ENCODE data around the gene LTBP1. TPM values are rescaled to one million over a fixed set of nuclear protein-coding genes. Genes with fewer than 3 reads are reported as not detected.

LTBP1 gene
- total RNA-seq, 1 donor from 2014 or later = 43.9 TPM

DNA sequence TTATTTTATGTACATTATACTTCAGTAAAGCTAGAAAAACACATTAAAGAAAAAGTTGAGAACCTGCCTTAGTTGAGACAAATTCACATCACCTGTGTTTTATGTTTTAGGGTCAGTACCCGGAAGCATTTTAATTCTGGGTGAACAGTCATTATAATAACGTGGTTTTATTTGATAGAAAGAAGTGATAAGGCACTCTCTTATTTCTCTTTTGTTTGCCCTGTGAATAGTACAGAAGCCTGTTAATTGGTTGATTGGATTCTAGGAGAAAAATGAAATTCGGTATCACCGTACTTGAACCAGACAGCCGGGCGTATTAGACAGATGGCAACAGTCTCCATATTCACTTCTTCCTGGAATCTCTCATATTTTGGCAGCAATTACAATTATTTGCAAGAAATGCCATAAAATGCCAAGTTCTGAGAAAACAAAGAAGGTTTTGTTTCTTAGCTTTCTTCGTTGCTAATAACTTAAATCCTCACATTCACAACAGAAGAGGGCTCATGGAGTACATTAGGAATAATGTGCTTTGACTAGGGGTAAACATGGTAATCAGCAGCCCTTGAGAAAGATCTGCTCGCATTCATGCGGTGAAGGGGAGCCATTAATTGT is 361.0 kb downstream of the LTBP1 start:
- no peak for DNase-seq (ENCODE audit: low read depth)
- TF ChIP-seq, protein P1, sequence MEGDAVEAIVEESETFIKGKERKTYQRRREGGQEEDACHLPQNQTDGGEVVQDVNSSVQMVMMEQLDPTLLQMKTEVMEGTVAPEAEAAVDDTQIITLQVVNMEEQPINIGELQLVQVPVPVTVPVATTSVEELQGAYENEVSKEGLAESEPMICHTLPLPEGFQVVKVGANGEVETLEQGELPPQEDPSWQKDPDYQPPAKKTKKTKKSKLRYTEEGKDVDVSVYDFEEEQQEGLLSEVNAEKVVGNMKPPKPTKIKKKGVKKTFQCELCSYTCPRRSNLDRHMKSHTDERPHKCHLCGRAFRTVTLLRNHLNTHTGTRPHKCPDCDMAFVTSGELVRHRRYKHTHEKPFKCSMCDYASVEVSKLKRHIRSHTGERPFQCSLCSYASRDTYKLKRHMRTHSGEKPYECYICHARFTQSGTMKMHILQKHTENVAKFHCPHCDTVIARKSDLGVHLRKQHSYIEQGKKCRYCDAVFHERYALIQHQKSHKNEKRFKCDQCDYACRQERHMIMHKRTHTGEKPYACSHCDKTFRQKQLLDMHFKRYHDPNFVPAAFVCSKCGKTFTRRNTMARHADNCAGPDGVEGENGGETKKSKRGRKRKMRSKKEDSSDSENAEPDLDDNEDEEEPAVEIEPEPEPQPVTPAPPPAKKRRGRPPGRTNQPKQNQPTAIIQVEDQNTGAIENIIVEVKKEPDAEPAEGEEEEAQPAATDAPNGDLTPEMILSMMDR (conservative IDR thresholded peaks at IDR 0.05; ENCODE audit: low read depth, low read length) = no peak
- H3K4me3 ChIP-seq (ENCODE audit: low read depth, low read length) = no peak overlapping the region

DNA sequence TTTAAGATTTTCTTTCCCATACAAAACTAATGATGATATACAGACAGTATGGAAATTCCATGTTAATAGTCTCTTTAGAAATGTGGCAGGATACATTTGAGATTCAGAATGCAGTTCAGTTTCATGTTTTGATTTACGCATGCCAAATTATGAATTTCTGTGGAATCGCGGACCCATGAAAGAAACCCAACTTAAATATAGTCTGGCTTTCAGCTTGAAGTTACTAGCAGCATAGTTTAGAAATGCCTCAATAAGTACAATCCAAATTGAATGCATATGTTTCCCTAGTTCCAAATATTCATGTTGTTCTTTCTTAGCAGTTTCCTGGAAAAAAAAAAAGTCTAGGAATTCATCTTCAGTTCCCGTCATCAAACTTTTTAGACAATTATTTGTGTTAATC is 365.6 kb downstream of the LTBP1 start:
- DNase-seq (ENCODE audit: low read depth) = no peak
- H3K4me3 ChIP-seq (ENCODE audit: low read depth, low read length) = no peak overlapping the region
- TF ChIP-seq, protein P1 (conservative IDR thresholded peaks at IDR 0.05; ENCODE audit: low read depth, low read length) = no peak

DNA sequence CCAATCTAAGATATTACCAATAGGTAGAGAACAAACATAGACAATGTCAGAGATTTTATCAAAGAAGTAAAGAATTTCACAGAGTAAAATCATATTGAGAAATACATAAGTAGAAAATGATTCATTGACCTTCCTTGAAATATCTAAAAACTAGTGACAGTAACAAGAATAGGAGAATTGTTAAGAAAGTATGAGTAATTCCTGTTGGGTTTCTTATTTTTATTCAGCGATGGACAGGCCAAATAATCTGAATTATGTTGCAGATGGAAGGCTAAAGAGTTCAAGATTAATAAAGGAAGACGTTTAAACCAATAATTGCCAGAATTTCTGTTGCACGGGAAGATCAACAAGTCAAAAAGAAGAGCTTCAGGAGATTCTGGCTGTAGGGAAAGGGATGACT is 366.3 kb downstream of the LTBP1 start:
- no peak for DNase-seq (ENCODE audit: low read depth)
- no peak overlapping the region for H3K4me3 ChIP-seq (ENCODE audit: low read depth, low read length)
- TF ChIP-seq, protein P1 (conservative IDR thresholded peaks at IDR 0.05; ENCODE audit: low read depth, low read length) = no peak

DNA sequence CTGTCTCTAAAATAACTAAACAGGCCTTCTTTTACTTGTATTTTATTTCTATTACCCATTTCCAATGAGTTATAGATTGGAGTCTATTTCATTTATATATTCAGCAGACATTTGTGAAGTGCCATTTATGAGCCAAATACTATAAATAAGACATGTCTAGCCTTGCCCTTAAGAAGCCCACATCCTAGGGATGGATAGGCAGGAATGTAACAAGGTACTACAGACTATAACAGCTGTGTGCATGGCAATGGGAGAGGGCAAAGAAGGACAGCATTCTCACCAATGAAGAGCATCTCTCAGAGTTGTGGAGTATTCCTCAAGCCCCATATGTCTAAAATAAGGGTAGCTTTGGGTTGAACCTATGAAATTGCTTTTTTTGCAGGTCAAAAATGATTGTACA is 367.8 kb downstream of the LTBP1 start:
- TF ChIP-seq, protein P1 (conservative IDR thresholded peaks at IDR 0.05; ENCODE audit: low read depth, low read length) = no peak
- DNase-seq (ENCODE audit: low read depth) = no peak
- no peak overlapping the region for H3K4me3 ChIP-seq (ENCODE audit: low read depth, low read length)

DNA sequence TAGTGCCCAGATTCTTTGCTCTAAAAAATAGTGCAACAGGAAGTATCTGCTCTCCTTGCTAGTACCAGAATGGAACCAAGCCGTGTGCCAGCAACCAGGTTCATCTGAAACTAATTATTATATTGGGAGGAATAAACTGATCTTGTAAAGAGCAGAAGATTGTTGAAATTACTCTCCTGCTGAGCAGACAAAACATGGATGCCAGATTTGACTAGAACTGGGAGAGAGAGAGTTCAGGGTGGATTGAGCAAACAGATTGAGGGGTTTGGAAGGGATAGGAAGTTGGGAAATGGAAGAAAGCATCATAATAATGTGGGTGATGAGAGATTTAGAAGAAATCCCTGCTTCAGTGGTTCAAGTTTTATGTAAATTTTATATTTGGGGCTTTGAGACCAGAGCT is 369.6 kb downstream of the LTBP1 start:
- H3K4me3 ChIP-seq (ENCODE audit: low read depth, low read length) = no peak overlapping the region
- no peak for DNase-seq (ENCODE audit: low read depth)
- TF ChIP-seq, protein P1 (conservative IDR thresholded peaks at IDR 0.05; ENCODE audit: low read depth, low read length) = no peak

DNA sequence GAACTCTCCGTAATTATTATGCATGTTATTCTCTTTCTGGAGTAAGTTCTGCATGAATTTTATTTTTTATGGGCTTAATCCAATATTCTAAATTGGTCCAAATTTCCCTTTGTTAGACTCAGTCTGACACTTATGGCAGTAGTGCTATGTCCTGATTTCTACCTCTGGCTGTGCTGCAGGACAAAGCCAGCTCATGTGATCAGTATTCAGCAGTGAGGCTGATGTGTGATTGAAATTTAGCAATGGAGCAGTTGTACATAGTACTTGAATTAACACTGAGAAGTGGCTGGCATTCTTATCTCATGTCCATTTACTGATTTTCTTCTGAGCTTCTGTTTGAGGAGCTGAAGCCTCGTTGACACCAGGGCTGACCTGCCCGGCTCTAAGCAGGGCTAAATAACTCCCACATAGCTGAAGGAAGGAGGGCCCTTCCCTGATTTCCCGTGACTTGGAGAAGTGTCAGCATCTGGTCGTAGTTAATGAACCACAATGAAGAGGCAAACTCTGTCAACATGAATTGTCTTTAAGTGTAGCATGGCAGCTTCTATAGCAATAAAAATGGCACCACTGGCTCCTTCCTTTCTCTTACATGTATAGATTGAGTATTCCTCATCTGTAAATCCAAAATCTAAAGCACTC is 370.7 kb downstream of the LTBP1 start:
- H3K4me3 ChIP-seq (ENCODE audit: low read depth, low read length) = no peak overlapping the region
- TF ChIP-seq, protein P1 (conservative IDR thresholded peaks at IDR 0.05; ENCODE audit: low read depth, low read length) = no peak
- no peak for DNase-seq (ENCODE audit: low read depth)

DNA sequence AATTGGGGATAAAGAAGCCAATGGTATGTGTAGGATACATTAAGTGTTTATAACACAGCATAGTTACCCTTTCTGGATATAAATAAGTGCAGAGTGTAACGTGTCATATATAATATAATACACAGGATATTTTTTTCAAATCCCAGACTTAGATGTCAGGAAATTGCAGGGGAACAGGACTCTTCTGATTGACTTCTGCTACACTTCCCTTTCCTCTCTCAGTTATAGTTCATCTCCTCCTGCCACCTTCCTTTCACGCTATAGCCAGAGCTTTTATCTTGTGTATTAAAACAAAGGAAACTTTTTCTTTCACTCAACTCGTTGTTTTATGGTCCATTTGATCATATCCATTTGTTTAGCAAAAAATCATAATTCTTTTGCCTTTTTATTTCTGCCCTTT is 371.7 kb downstream of the LTBP1 start:
- H3K4me3 ChIP-seq (ENCODE audit: low read depth, low read length) = no peak overlapping the region
- no peak for DNase-seq (ENCODE audit: low read depth)
- TF ChIP-seq, protein P1 (conservative IDR thresholded peaks at IDR 0.05; ENCODE audit: low read depth, low read length) = no peak
